Measurements from ENCODE around the gene GIMD1.
"Not testable (repeated sequence)": the region's sequence is repeated elsewhere in the genome, so short reads cannot be mapped to it uniquely, and the experiment has no call there.

Gene GIMD1

GRCh38 chr4:106368678-106369077 lies at the start of gene GIMD1:
Gene GIMD1 (minus strand): TSS chr4:106368778. CDS start chr4:106367435, 1,343 bp downstream.
- no peak for DNase-seq

- DNase-seq: no peak
Observed at GRCh38 chr4:106414366-106414765, 45.8 kb upstream of the GIMD1 start.

GRCh38 chr4:106409901-106410889 lies 41.6 kb upstream of the GIMD1 start:
- DNase-seq: no peak

GRCh38 chr4:106408004-106408403 lies 39.4 kb upstream of the GIMD1 start:
- not testable (repeated sequence) for DNase-seq

GRCh38 chr4:106401157-106401556 lies 32.6 kb upstream of the GIMD1 start:
- no peak for DNase-seq

- DNase-seq: not testable (repeated sequence)
Observed at GRCh38 chr4:106398898-106399297, 30.3 kb upstream of the GIMD1 start.

GRCh38 chr4:106395582-106395981 lies 27.0 kb upstream of the GIMD1 start:
- DNase-seq: no peak

- no peak for DNase-seq
Observed at GRCh38 chr4:106385853-106386393, 17.3 kb upstream of the GIMD1 start.

GRCh38 chr4:106384878-106385277 lies 16.3 kb upstream of the GIMD1 start:
- no peak for DNase-seq

- no peak for DNase-seq
Observed at GRCh38 chr4:106380179-106380578, 11.6 kb upstream of the GIMD1 start.

GRCh38 chr4:106373026-106373425 lies 4.4 kb upstream of the GIMD1 start:
- DNase-seq: no peak

- no peak for DNase-seq
Observed at GRCh38 chr4:106371161-106371560, 2.6 kb upstream of the GIMD1 start.

- DNase-seq: no peak
Observed at GRCh38 chr4:106370214-106370613, 1.6 kb upstream of the GIMD1 start.

- no peak for DNase-seq
Observed at GRCh38 chr4:106369456-106370060, 980 bp upstream of the GIMD1 start.

GRCh38 chr4:106367072-106367471 lies 1.5 kb downstream of the GIMD1 start:
- no peak for DNase-seq

- DNase-seq: no peak
Observed at GRCh38 chr4:106366026-106366425, 2.6 kb downstream of the GIMD1 start.

GRCh38 chr4:106365613-106366012 lies 3.0 kb downstream of the GIMD1 start:
- no peak for DNase-seq

GRCh38 chr4:106364282-106364681 lies 4.3 kb downstream of the GIMD1 start:
- no peak for DNase-seq

GRCh38 chr4:106362086-106362825 lies 6.3 kb downstream of the GIMD1 start:
- no peak for DNase-seq

GRCh38 chr4:106358899-106359298 lies 9.7 kb downstream of the GIMD1 start:
- DNase-seq: no peak

- no peak for DNase-seq
Observed at GRCh38 chr4:106355193-106355592, 13.4 kb downstream of the GIMD1 start.

GRCh38 chr4:106353786-106354185 lies 14.8 kb downstream of the GIMD1 start:
- no peak for DNase-seq

GRCh38 chr4:106351016-106351415 lies 17.6 kb downstream of the GIMD1 start:
- DNase-seq: no peak

Measured in NCI-H748 treated with DMSO at 0.1 percent for 48 hours (cell line).